HEK293 (cell line): Measurements from ENCODE around the gene WDR5B.
A peak's percentile ranks its signal among the peaks of the same experiment; 100 is the strongest.

Source experiments
- CTCF ChIA-PET: fragments of 350-600 bp; formaldehyde crosslinking; extraction: SDS; loops from one replicate; lab custom pipeline; 2021; ENCODE audit warnings: antibody characterized with exemption; lab: Yijun Ruan, JAX
- POLR2A ChIA-PET: fragments of 300-600 bp; formaldehyde crosslinking; extraction: SDS; loops from one replicate; lab custom pipeline; 2020; ENCODE audit warnings: antibody characterized with exemption, inconsistent platforms; lab: Yijun Ruan, JAX
- H3K27ac ChIP-seq: fragments of 200-500 bp; sonication (Bioruptor generic); 2 replicates; pipeline ENCODE4 v1.5.1; 2014; ENCODE audit warnings: low read depth, low read length, control low read depth, inconsistent platforms; ENCODE audit errors: extremely low read depth
- H3K36me3 ChIP-seq, 2 experiments: fragments of 200-500 bp in 1 of 2; sonication (Bioruptor generic) in 1 of 2; 1 replicate in 1 of 2; 2 replicates in 1 of 2; pipeline ENCODE4 v1.5.1; 2014 to 2017; ENCODE audit warnings: inconsistent platforms in 2 of 2, low read length in 2 of 2; ENCODE audit not compliant: control insufficient read depth in 2 of 2, insufficient read depth in 1 of 2
- H3K4me1 ChIP-seq: fragments of 200-500 bp; sonication (Bioruptor generic); 2 replicates; pipeline ENCODE4 v1.5.1; 2014; ENCODE audit warnings: mild to moderate bottlenecking, low read length, inconsistent platforms; ENCODE audit not compliant: control insufficient read depth, insufficient read depth
- H3K4me3 ChIP-seq: 2 replicates; pipeline ENCODE4 v1.5.1; 2011; ENCODE audit warnings: low read depth, mild to moderate bottlenecking, control low read depth, low read length, moderate library complexity
- H3K9me3 ChIP-seq: fragments of 200-500 bp; sonication (Bioruptor generic); 2 replicates; pipeline ENCODE4 v1.5.1; 2014; ENCODE audit warnings: low read depth, low read length, inconsistent platforms; ENCODE audit not compliant: control insufficient read depth, insufficient read depth
- GLI2 ChIP-seq: fragments of 450-650 bp; formaldehyde crosslinking; IDR thresholded peaks from 2 replicates; pipeline ENCODE4; 2017; ENCODE audit warnings: missing biosample characterization, missing genetic modification characterization, low read depth, borderline replicate concordance
- KLF10 ChIP-seq: fragments of 450-650 bp; IDR thresholded peaks from 2 replicates; pipeline ENCODE4 v1.5.1; 2018; ENCODE audit warnings: missing biosample characterization, mild to moderate bottlenecking, missing genetic modification characterization
- SCRT2 ChIP-seq: fragments of 450-650 bp; formaldehyde crosslinking; IDR thresholded peaks from 2 replicates; pipeline ENCODE4 v1.5.1; 2016; ENCODE audit warnings: missing biosample characterization, missing genetic modification characterization
- TRIM28 ChIP-seq: IDR thresholded peaks from 2 replicates; pipeline ENCODE4 v1.6.1; 2011; ENCODE audit warnings: low read length, control low read depth, borderline replicate concordance
- YY1 ChIP-seq: fragments of 450-650 bp; formaldehyde crosslinking; IDR thresholded peaks from 2 replicates; pipeline ENCODE4 v1.5.1; 2018; ENCODE audit warnings: missing biosample characterization, missing genetic modification characterization
- YY2 ChIP-seq: fragments of 450-650 bp; formaldehyde crosslinking; IDR thresholded peaks from 2 replicates; pipeline ENCODE4 v1.5.1; 2016; ENCODE audit warnings: missing biosample characterization, missing genetic modification characterization
- ZBTB17 ChIP-seq: fragments of 450-650 bp; formaldehyde crosslinking; IDR thresholded peaks from 2 replicates; pipeline ENCODE4 v1.5.1; 2016; ENCODE audit warnings: missing biosample characterization, missing genetic modification characterization
- ZIC2 ChIP-seq: fragments of 450-650 bp; formaldehyde crosslinking; IDR thresholded peaks from 2 replicates; pipeline ENCODE4 v1.5.1; 2016; ENCODE audit warnings: missing biosample characterization, missing genetic modification characterization
- ZNF112 ChIP-seq: fragments of 450-650 bp; formaldehyde crosslinking; IDR thresholded peaks from 2 replicates; pipeline ENCODE4 v1.5.0; 2017; ENCODE audit warnings: missing biosample characterization, missing genetic modification characterization
- ZNF138 ChIP-seq: fragments of 450-650 bp; formaldehyde crosslinking; IDR thresholded peaks from 2 replicates; pipeline ENCODE4 v1.5.1; 2016; ENCODE audit warnings: missing biosample characterization, missing genetic modification characterization, borderline replicate concordance
- ZNF169 ChIP-seq: fragments of 450-650 bp; formaldehyde crosslinking; IDR thresholded peaks from 2 replicates; pipeline ENCODE4 v1.5.1; 2016; ENCODE audit warnings: missing biosample characterization, missing genetic modification characterization
- ZNF2 ChIP-seq: fragments of 450-650 bp; formaldehyde crosslinking; IDR thresholded peaks from 2 replicates; pipeline ENCODE4 v1.5.1; 2016; ENCODE audit warnings: missing biosample characterization, missing genetic modification characterization
- ZNF23 ChIP-seq: fragments of 450-650 bp; formaldehyde crosslinking; IDR thresholded peaks from 2 replicates; pipeline ENCODE4 v1.5.1; 2016; ENCODE audit warnings: missing biosample characterization, missing genetic modification characterization, borderline replicate concordance
- ZNF335 ChIP-seq: fragments of 450-650 bp; formaldehyde crosslinking; conservative IDR thresholded peaks from 2 replicates; pipeline ENCODE4 v1.5.1; 2016; ENCODE audit warnings: missing biosample characterization, missing genetic modification characterization
- ZNF514 ChIP-seq: fragments of 450-650 bp; formaldehyde crosslinking; IDR thresholded peaks from 2 replicates; pipeline ENCODE4 v1.5.1; 2016; ENCODE audit warnings: missing biosample characterization, missing genetic modification characterization
- ZNF600 ChIP-seq: fragments of 450-650 bp; formaldehyde crosslinking; IDR thresholded peaks from 2 replicates; pipeline ENCODE4 v1.5.1; 2016; ENCODE audit warnings: missing biosample characterization, missing genetic modification characterization
- ZNF629 ChIP-seq: fragments of 450-650 bp; formaldehyde crosslinking; IDR thresholded peaks from 2 replicates; pipeline ENCODE4 v1.5.1; 2017; ENCODE audit warnings: missing biosample characterization, missing genetic modification characterization
- ZNF692 ChIP-seq: fragments of 450-650 bp; formaldehyde crosslinking; IDR thresholded peaks from 2 replicates; pipeline ENCODE4 v1.5.1; 2016; ENCODE audit warnings: missing biosample characterization, missing genetic modification characterization
- ZNF76 ChIP-seq: fragments of 450-650 bp; formaldehyde crosslinking; IDR thresholded peaks from 2 replicates; pipeline ENCODE4; 2016; ENCODE audit warnings: low read depth, missing biosample characterization, missing genetic modification characterization, borderline replicate concordance
- ZXDB ChIP-seq: fragments of 450-650 bp; formaldehyde crosslinking; IDR thresholded peaks from 2 replicates; pipeline ENCODE4 v1.5.1; 2016; ENCODE audit warnings: missing biosample characterization, missing genetic modification characterization
- TF ChIP-seq, protein P1 (sequence below): fragments of 450-650 bp; formaldehyde crosslinking; IDR thresholded peaks from 2 replicates; pipeline ENCODE4 v1.5.1; 2016; ENCODE audit warnings: missing biosample characterization, missing genetic modification characterization, borderline replicate concordance
- TF ChIP-seq, protein P2 (sequence below): fragments of 450-650 bp; formaldehyde crosslinking; IDR thresholded peaks from 2 replicates; pipeline ENCODE4 v1.5.1; 2016; ENCODE audit warnings: missing biosample characterization, missing genetic modification characterization
- TF ChIP-seq, protein P3 (sequence below): fragments of 450-650 bp; formaldehyde crosslinking; IDR thresholded peaks from 2 replicates; pipeline ENCODE4 v1.5.1; 2016; ENCODE audit warnings: missing biosample characterization, missing genetic modification characterization

Gene WDR5B

GRCh38 chr3:122383771-122384697 lies 31.8 kb downstream of the WDR5B start, which contains the start of gene FAM162A (continued):
- TF ChIP-seq SCRT2 (tag by site-specific recombination) (0 out of 2 replicates have a peak, but pooled peaks have one; percentile 11), ZIC2 (tag by site-specific recombination) (peak; percentile 80), TRIM28 (peak; percentile 70; the same call in 1 of the 2 replicates), KLF10 (tag by site-specific recombination) (0 out of 2 replicates have a peak, but pooled peaks have one; percentile 57), ZNF600 (tag by site-specific recombination) (peak; percentile 97), ZNF2 (tag by site-specific recombination) (peak; percentile 35; the same call in 1 of the 2 replicates), ZNF76 (tag by site-specific recombination) (peak; percentile 54; the same call in 1 of the 2 replicates), ZNF514 (tag by site-specific recombination) (no peak), GLI2 (tag by site-specific recombination) (no peak)
- TF ChIP-seq, protein P1, sequence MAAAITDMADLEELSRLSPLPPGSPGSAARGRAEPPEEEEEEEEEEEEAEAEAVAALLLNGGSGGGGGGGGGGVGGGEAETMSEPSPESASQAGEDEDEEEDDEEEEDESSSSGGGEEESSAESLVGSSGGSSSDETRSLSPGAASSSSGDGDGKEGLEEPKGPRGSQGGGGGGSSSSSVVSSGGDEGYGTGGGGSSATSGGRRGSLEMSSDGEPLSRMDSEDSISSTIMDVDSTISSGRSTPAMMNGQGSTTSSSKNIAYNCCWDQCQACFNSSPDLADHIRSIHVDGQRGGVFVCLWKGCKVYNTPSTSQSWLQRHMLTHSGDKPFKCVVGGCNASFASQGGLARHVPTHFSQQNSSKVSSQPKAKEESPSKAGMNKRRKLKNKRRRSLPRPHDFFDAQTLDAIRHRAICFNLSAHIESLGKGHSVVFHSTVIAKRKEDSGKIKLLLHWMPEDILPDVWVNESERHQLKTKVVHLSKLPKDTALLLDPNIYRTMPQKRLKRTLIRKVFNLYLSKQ: no peak
- TF ChIP-seq, all 188 proteins: peak for 46

GRCh38 chr3:122382888-122383666 lies 32.8 kb downstream of the WDR5B start, which contains the start of gene MIX23:
TSS of gene MIX23 (minus strand) at chr3:122383231. CDS start at chr3:122383224, 7 bp downstream.
- ChIA-PET POLR2A (interaction anchor here (2.0 to 3.3 kb wide), 2 partner anchors 10 to 32 kb away, joined by 15 to 24 read pairs; partner anchors contain the start of gene WDR5B), CTCF (interaction anchor here (0.6 kb wide), 1 partner anchor 130 kb away, joined by 3 read pairs; no protein-coding TSS in a partner anchor)
- Histone ChIP-seq H3K36me3 (peaks cover 0 to 24% of the 10 kb centered on the region in 2 experiments; a peak in 2 of 3 replicates), H3K27ac (peak within 1 kb of the TSS; percentile 66), H3K4me3 (peak within 1 kb of the TSS; percentile 96), H3K9me3 (no peaks in the 10 kb centered on the region), H3K4me1 (no peaks in the 10 kb centered on the region)
- TF ChIP-seq ZXDB (tag by site-specific recombination) (peak; percentile 44; the same call in 1 of the 2 replicates), YY1 (tag by site-specific recombination) (peak; percentile 86), ZNF23 (tag by site-specific recombination) (no peak), ZNF138 (no peak), ZNF692 (tag by site-specific recombination) (0 out of 2 replicates have a peak, but pooled peaks have one; percentile 29), ZBTB17 (peak; percentile 77), ZNF629 (tag by site-specific recombination) (no peak), ZNF335 (tag by site-specific recombination) (peak; percentile 94), ZNF169 (tag by site-specific recombination) (no peak), ZNF112 (tag by site-specific recombination) (no peak), ZNF76 (tag by site-specific recombination) (peak; percentile 40; the same call in 1 of the 2 replicates), YY2 (tag by site-specific recombination) (peak; percentile 90)
- TF ChIP-seq, protein P2, sequence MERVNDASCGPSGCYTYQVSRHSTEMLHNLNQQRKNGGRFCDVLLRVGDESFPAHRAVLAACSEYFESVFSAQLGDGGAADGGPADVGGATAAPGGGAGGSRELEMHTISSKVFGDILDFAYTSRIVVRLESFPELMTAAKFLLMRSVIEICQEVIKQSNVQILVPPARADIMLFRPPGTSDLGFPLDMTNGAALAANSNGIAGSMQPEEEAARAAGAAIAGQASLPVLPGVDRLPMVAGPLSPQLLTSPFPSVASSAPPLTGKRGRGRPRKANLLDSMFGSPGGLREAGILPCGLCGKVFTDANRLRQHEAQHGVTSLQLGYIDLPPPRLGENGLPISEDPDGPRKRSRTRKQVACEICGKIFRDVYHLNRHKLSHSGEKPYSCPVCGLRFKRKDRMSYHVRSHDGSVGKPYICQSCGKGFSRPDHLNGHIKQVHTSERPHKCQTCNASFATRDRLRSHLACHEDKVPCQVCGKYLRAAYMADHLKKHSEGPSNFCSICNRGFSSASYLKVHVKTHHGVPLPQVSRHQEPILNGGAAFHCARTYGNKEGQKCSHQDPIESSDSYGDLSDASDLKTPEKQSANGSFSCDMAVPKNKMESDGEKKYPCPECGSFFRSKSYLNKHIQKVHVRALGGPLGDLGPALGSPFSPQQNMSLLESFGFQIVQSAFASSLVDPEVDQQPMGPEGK (tag by site-specific recombination): peak; percentile 33; the same call in 1 of the 2 replicates
- TF ChIP-seq, protein P1: no peak
- TF ChIP-seq, protein P3, sequence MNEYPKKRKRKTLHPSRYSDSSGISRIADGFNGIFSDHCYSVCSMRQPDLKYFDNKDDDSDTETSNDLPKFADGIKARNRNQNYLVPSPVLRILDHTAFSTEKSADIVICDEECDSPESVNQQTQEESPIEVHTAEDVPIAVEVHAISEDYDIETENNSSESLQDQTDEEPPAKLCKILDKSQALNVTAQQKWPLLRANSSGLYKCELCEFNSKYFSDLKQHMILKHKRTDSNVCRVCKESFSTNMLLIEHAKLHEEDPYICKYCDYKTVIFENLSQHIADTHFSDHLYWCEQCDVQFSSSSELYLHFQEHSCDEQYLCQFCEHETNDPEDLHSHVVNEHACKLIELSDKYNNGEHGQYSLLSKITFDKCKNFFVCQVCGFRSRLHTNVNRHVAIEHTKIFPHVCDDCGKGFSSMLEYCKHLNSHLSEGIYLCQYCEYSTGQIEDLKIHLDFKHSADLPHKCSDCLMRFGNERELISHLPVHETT (tag by site-specific recombination): peak; percentile 61; the same call in 1 of the 2 replicates
